CD4-positive, alpha-beta T cell treated with Interferon gamma for 1 hour (primary cell): ENCODE measurements around the gene PNP.
A peak's percentile ranks its signal among the peaks of the same experiment; 100 is the strongest.

Experiments used
- DNase-seq: peaks from one replicate; pipeline ENCODE4 v3.0.0-alpha.2; 2020

PNP gene

GRCh38 chr14:20455355-20456300 is 13.6 kb upstream of the PNP start:
- DNase-seq: no peak

DNA sequence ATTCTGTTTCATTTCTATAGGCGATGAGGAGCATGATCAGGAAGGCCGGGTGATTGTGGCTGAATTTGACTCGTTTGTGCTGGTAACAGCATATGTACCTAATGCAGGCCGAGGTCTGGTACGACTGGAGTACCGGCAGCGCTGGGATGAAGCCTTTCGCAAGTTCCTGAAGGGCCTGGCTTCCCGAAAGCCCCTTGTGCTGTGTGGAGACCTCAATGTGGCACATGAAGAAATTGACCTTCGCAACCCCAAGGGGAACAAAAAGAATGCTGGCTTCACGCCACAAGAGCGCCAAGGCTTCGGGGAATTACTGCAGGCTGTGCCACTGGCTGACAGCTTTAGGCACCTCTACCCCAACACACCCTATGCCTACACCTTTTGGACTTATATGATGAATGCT is 12.2 kb upstream of the PNP start:
- no peak for DNase-seq

- DNase-seq: no peak
Observed at GRCh38 chr14:20458031-20458789, 11.0 kb upstream of the PNP start.

DNA sequence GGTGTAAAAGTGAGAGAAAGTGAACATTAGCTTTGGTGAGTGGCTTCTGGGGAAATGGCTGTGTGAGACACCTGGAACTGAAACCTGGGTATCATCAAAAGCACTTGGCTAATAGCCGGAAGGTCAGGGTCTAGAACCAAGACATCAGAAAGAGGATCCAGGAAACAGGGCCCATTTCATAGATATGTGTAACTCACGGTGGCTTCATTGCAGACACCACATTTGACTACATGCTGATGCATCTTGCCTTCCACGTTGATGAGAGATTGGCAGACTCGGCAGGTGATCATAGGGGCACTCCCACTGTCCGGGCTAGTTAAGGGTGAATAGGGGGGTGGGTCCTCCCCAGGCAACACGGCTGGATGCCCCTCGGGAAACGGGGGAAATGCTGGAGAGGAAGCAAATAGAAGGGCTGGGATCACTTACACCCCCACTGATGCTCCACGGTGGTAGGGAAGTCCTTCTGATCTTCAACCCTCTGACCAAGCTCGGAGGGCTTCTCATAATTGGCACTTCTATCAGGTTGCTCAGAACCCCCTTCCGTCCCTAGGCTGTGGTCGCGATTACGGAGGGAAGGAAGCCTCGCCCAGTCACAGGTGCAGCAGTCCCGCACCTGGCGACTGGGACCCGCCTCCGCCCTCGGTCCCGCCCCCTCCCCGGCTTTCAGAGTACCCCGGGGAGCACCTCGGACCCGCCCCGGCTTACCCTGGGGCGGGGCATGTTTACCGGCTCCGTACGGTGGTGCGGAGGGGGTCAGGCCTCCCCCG is 8.6 kb upstream of the PNP start:
- peak; percentile 85 for DNase-seq

GRCh38 chr14:20461225-20462141 is 7.7 kb upstream of the PNP start, which contains the start of gene PIP4P1:
Gene PIP4P1, minus strand, starts transcription at chr14:20461434. Its CDS starts 109 bp downstream, at chr14:20461325.
- peak; percentile 100 for DNase-seq

DNA sequence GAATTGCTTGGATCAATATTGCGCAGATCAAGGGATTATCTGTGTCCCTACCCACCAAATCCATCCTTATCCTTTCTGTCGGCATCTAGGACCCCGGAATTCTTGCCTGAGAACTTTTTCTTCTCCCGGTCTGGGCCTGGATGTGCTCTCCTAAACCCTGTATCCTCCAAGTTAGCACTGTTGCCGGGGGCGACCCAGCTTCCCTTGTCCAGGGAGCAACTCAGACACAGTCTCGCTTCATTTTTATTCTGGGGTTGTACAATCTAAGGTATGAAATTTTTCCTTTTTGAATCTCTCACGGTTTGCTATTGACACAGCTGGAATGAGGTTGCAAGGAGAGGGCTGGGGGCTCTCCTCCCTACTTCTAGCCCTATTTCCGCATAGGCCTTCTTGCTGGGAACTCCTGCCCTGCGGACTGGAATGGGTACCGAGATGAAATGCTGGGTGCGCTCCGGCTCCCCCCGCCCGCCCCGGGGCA is 403 bp upstream of the PNP start:
- no peak for DNase-seq

GRCh38 chr14:20469890-20470602 is 840 bp downstream of the PNP start:
- peak; percentile 64 for DNase-seq

DNA sequence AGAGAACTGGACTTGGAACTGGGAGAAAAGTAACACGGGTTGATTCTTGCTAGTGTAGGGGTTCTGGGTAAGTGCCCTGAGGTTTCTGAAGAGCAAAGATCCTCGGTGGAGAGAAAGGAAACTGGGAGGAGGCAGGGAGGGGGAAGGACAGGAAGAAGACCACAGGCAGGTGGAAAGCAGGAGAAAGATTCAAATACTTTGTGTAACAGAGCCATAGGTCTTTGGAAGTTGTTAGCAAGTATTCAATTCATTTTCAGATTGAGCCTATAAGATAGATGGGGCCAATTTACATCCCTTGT is 1.3 kb downstream of the PNP start:
- no peak for DNase-seq

DNA sequence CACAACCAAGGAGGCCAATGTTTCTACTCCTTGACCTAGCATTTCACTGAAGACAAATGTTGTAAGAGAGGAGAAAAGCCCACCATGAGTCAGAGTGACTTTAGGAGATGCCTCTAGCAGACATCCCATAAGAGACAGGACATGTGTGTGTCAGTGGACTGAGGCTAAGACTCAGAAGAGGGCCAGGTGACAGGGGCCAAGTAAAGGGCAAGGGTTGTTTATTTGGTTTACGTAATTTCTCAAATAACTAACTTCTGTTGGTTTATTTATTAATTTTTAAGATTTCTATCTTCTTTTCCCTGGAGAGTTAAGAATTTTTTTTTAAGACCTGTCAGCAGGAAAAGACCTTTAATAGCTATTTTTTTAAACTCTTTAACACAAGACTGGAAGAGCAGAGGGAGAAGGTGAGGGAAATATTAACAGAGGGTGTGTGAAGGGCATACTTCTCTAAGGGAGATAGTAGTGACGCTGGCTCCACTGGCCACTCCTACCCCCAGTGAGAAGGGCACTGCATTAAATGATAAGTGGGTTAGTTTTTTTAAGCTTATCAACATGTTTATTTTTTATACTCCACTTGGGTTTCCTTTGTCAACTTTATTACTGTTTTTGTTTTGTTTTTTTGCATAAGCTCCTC is 3.4 kb downstream of the PNP start:
- no peak for DNase-seq

GRCh38 chr14:20476776-20477175 is 7.6 kb downstream of the PNP start:
- DNase-seq: no peak

DNA sequence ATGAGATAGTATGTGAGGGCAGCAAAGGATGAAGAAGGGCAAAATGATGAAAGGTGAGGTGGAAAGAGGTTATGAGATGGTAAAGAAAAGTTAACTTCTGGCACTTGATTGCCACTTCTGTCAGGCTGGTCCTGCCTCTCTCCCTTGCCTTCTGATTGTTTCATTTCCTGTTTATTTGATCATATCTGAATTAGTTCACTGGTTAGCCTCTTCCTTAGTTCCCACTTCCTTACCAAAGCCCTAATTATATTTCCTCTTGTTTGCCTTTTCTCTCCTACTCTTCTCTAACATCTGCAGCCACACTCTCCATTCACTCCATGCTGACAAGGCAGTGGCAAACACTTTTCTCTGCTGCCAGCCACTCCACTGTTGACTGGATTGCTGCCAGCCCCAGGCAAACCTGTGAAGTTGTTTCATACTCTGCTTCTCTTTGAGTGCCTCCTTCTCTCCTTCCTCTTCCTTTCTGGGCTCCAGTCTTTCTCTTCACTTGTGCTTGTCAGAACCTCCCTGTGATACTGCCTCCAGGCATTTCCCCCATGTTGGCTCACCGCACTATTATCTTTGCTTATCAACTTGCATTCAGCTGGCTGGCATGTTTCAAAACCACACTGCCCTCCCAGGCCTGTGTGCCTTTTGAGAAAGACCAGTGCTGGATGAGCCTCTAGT is 8.1 kb downstream of the PNP start:
- no peak for DNase-seq

- no peak for DNase-seq
Observed at GRCh38 chr14:20478894-20479293, 9.7 kb downstream of the PNP start.

DNA sequence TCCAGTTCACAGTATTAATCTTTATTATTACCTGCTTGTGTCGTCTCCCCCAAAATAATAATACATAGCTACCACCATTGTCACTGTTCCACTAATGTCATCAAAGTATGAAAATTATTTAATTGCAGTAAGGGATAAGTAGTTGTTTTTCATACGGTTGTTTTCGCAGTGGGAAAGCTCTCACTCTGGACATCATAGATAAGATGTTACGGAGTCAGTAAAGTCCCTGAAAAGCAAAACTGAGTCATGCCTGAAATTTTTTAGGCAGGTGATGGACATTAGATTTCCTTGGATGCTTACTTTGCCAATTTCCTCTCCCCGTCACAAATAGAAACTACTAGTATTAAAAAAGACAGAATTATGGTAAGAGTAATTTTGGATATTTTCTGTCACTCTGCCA is 13.2 kb downstream of the PNP start:
- no peak for DNase-seq

GRCh38 chr14:20485900-20486299 is 16.7 kb downstream of the PNP start:
- no peak for DNase-seq

DNA sequence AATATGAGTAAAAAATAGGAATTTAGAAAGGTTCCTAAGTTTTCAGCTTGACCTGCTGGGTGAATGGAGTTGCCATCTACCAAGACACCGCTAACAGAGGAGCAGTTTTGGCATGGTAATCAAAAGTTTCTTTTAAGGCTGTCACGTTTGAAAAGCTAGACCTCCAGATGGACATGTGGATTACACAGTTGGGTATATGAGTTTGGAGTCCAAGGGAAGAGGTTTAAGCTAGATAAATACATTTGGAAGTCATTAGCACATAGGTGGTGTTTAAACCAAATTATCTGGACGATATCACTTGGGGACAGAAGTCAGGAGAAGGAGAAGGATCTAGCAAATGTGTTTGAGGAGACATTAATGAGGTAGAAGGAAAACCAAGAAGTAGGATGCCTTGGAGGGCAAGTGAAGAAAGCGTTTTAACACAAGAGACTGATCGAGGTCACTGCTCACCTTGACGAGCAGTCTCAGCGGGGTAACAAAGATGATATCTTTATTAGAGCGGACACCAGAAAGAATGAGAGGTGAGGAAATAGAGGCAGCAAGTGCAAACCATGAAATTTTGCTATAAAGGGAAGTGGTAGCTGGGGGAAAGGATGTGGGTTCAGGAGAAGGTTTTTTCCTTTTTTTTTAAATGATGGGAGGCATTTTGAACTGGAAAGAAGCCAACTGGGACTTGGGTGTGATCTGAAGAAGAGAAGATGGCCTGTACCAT is 17.6 kb downstream of the PNP start:
- no peak for DNase-seq

GRCh38 chr14:20487396-20487725 is 18.2 kb downstream of the PNP start:
- no peak for DNase-seq

- DNase-seq: no peak
Observed at GRCh38 chr14:20489093-20489994, 20.1 kb downstream of the PNP start.

DNA sequence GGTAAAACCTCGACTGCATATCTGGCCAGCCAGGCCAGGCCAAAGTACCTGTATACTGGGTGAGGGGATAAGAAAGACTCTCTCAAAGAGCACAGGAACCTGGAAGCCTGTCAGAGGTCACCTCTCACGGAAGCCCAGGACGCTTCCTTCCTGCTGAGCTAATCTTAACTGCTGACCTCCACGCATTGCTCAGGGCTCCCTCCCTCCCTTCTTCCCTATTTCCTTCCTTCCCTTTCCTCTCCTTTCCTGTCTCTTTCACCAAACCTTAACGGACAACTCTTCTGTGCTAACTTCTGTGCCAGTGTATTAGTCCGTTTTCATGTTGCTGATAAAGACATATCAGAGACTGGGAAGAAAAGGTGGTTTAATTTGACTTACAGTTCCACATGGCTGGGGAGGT is 21.4 kb downstream of the PNP start:
- DNase-seq: no peak

DNA sequence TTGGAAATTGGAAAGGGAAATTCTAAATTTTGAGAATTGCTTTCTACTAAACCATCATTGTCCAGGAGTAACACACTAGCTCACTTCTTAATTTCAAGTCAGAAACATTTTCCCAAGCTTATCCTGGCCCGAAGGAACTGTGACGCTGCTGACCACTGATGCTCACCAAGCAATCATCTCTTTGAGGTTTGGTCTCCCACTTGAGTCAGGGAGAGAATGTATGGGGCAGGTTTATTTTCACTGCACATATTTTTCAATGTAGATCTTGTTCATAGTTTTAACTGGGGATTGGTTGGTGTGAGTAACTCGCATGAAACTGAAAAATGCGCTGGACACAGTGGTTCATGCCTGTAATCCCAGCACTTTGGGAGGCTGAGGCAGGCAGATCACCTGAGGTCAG is 23.3 kb downstream of the PNP start:
- no peak for DNase-seq
